Spleen (tissue), 13 donors: Measurements from ENCODE around the gene BPIFB3. TPM values are rescaled to one million over a fixed set of nuclear protein-coding genes. Genes with fewer than 3 reads are reported as not detected.

Experiments
- DNase-seq: peaks from one replicate; pipeline ENCODE4 v3.0.0-alpha.2; 2020
- H3K27ac ChIP-seq, 8 donors: fragments of 200-600 bp; sonication (generic) in 7 of 8; 1 replicate in 4 of 8; 2 replicates in 4 of 8; pipeline versions ENCODE4 v1.5.0 to v1.8.0; 2016 to 2021; ENCODE audit warnings: inconsistent platforms in 4 of 8, mild to moderate bottlenecking in 4 of 8, moderate library complexity in 1 of 8
- H3K27me3 ChIP-seq, 7 donors: fragments of 200-600 bp; sonication (generic) in 6 of 7; replicated peaks in 1 of 7; 1 replicate in 4 of 7; 2 replicates in 3 of 7; pipeline versions ENCODE4 v1.5.0 to v1.8.0; 2016 to 2021; ENCODE audit warnings: inconsistent platforms in 3 of 7, mild to moderate bottlenecking in 1 of 7
- H3K36me3 ChIP-seq, 6 donors: fragments of 200-600 bp; sonication (generic) in 5 of 6; 1 replicate in 4 of 6; 2 replicates in 2 of 6; pipeline versions ENCODE4 v1.5.0 to v1.8.0; 2016 to 2021; ENCODE audit warnings: inconsistent platforms in 2 of 6
- H3K4me1 ChIP-seq, 6 donors: fragments of 200-600 bp; sonication (generic) in 5 of 6; 1 replicate in 3 of 6; 2 replicates in 3 of 6; pipeline versions ENCODE4 v1.5.0 to v1.8.0; 2016 to 2021; ENCODE audit warnings: inconsistent platforms in 3 of 6
- H3K4me3 ChIP-seq, 8 donors: fragments of 200-600 bp; sonication (generic) in 7 of 8; 1 replicate in 4 of 8; 2 replicates in 4 of 8; pipeline versions ENCODE4 v1.5.0 to v1.8.0; 2016 to 2021; ENCODE audit warnings: inconsistent platforms in 4 of 8, mild to moderate bottlenecking in 4 of 8, moderate library complexity in 2 of 8
- H3K9me3 ChIP-seq, 8 donors: fragments of 200-600 bp; sonication (generic) in 7 of 8; 1 replicate in 4 of 8; 2 replicates in 4 of 8; pipeline versions ENCODE4 v1.5.0 to v1.8.0; 2016 to 2021; ENCODE audit warnings: inconsistent platforms in 4 of 8
- POLR2A ChIP-seq, 3 donors: fragments of 450-650 bp; IDR thresholded peaks; one replicate each; pipeline ENCODE4 v1.5.1; 2017; ENCODE audit warnings: antibody characterized with exemption in 3 of 3, mild to moderate bottlenecking in 1 of 3
- POLR2AphosphoS5 ChIP-seq, 3 donors: sonication (generic); formaldehyde crosslinking; IDR thresholded peaks; one replicate each; pipeline ENCODE4 v1.5.1; 2017; ENCODE audit warnings: antibody characterized with exemption in 3 of 3
- WGBS, 5 donors: extraction: QIAGEN DNeasy Blood & Tissue Kit in 3 of 5; methylation state at CpG; one replicate each; pipeline versions ENCODE4 v1.1.5 to v1.1.7; 2013 to 2018; 5-methylcytosine and 5-hydroxymethylcytosine counted together
- intact Hi-C: fragments of 100-400 bp; cut with DNase I; formaldehyde crosslinking; loops from one replicate; pipeline ENCODE4 v1.15.0; 2023; ENCODE audit warnings: low total_unique reads
- long read RNA-seq, 2 donors: transcript quantifications; one replicate each; lab custom pipeline, GENCODE V29; 2026
- polyA plus RNA-seq, 3 donors: library from polyadenylated mRNA; stranded (reverse); fragments of 200-250 nt; gene quantifications; one replicate each; pipeline ENCODE4 v1.2.1, GENCODE V29; 2013
- total RNA-seq, 7 donors: library from RNA; depleted of rRNA in 3 of 7; stranded (reverse); fragments of >200 nt in 3 of 7; fragmentation: NEBNext Ultra II Directional in 4 of 7; extraction: Animal tissue kit (Norgen Biotek cat#: 25700) in 4 of 7; gene quantifications; one replicate each; pipeline versions ENCODE4 v1.1.0 to v1.2.1, GENCODE V29; 2016 to 2021
- TF ChIP-seq, protein P1 (sequence below), 11 experiments: fragments of 200-600 bp in 7 of 11; fragments of 450-650 bp in 4 of 11; sonication (generic) in 4 of 11; IDR thresholded peaks in 8 of 11; conservative IDR thresholded peaks in 3 of 11; 1 replicate in 7 of 11; 2 replicates in 4 of 11; pipeline versions ENCODE4 v1.4.0 to v1.8.0; 2016 to 2021; ENCODE audit warnings: antibody characterized with exemption in 11 of 11, inconsistent platforms in 4 of 11, mild to moderate bottlenecking in 1 of 11
- donor health status: healthy with polysubstance abuse.
- donor health status: DM: no; HTN: no; CAD: no; lungs with moderate emphysema.
- donor health status: DM: no; HTN: no; CAD: no.
- donor health status: Bipolar disorder and iron deficiency.
- donor health status: healthy.
- donor health status: DM: no; HTN: no; CAD: no.
- donor health status: DM: yes; HTN: yes; CAD: no.

Gene BPIFB3
- total RNA-seq = not detected
- not detected for polyA plus RNA-seq
- long read RNA-seq, donor 1 = 0 reads
- long read RNA-seq, donor 2 = 0 reads

DNA sequence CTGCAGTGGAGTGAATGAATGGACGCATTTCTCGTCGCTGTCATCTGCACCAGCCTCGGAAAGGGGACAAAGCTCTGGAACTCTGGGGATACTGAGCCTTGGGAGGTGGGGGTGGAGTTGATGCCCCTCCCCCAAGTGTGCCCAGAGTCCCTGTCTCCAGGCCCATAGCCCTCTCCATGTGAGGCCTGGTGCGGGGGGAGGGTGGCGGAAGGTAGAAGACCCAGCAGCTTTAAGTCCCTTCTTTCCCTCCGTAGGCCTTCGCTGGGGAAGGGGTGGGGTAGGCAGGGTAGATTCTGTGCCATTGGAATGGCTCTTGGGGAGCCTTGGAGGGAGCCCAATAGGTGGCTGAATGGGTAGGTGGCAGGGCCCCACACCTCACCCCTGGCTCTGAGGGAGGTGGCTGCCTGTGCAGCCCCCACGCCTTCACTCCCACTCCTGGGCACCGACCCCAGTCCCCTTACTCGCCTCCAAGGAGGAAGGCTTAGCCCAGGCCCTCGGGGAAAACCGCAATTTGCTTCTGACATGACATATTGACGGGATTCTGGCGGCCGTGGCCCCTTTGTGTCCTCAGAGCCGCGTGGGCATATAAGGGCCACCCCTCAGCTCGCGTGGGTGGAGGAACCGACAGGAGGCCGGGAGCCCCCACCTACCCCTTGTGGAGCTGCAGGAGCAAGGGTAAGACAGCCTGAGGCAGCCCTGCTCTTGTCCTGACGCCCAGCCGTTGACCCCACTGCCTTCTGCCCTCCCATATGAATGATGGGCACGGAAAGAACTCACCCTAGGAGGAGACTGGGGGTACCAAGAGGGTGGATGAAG is at the start of gene BPIFB3:
Gene BPIFB3 (plus strand): TSS at position 613 of the 816 bp plus-strand sequence. CDS start 1,533 bp downstream, outside the sequence.
- H3K27me3 ChIP-seq = no peaks in the 10 kb centered on the region
- DNase-seq = no peak
- intact Hi-C loops = no loop called here
- no peak within 1 kb of the TSS for H3K4me3 ChIP-seq
- no peaks in the 10 kb centered on the region for H3K4me1 ChIP-seq
- no peaks in the 10 kb centered on the region for H3K36me3 ChIP-seq
- TF ChIP-seq, protein P1, sequence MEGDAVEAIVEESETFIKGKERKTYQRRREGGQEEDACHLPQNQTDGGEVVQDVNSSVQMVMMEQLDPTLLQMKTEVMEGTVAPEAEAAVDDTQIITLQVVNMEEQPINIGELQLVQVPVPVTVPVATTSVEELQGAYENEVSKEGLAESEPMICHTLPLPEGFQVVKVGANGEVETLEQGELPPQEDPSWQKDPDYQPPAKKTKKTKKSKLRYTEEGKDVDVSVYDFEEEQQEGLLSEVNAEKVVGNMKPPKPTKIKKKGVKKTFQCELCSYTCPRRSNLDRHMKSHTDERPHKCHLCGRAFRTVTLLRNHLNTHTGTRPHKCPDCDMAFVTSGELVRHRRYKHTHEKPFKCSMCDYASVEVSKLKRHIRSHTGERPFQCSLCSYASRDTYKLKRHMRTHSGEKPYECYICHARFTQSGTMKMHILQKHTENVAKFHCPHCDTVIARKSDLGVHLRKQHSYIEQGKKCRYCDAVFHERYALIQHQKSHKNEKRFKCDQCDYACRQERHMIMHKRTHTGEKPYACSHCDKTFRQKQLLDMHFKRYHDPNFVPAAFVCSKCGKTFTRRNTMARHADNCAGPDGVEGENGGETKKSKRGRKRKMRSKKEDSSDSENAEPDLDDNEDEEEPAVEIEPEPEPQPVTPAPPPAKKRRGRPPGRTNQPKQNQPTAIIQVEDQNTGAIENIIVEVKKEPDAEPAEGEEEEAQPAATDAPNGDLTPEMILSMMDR (IDR thresholded peaks at IDR 0.05 in 8 of 11, conservative IDR thresholded peaks at IDR 0.05 in 3 of 11) = no peak
- TF ChIP-seq POLR2A (IDR thresholded peaks at IDR 0.05) (no peak), POLR2AphosphoS5 (IDR thresholded peaks at IDR 0.05) (no peak)
- H3K9me3 ChIP-seq = no peaks in the 10 kb centered on the region
- 83 to 91% (median 85%) methylated on average over 21 to 25 of the region's 25 CpGs for WGBS, 5 donors
- H3K27ac ChIP-seq = no peak within 1 kb of the TSS

DNA sequence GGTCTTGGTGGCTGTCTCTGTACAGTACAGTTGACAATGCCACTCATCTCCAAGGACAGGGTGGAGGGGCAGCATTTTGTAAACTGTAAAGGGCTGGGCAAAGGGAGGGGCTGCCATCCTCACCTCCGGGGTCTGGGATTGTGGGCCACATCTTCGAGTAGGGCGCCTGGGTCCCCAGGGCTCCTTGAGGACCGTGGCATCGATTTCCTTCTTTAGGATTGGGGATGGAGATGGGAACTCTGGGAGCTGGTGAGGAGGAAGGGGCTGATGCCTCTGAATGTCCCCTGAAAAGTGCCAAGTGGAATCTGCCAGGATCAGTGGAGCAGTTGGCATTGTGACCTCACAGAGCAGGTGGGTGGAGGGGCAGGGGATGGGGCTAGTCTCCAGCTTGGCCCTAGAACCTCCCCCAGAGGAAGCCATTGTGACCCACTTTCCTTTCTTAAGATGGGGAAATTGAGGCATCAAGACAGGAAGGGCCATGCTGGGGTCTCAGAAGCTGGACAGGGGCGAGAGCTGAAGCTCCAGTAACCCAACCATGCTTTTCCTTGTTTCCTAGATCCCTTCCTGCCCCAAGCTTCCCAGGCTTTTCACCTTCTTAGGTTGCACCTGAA is 49.5 kb upstream of the BPIFB3 start, which contains the start of gene SUN5:
Gene SUN5 (minus strand): TSS at position 293 of the 611 bp plus-strand sequence. CDS start 93 bp downstream, at position 200.
- TF ChIP-seq POLR2AphosphoS5 (IDR thresholded peaks at IDR 0.05) = no peak
- no peak for TF ChIP-seq POLR2A (IDR thresholded peaks at IDR 0.05)
- TF ChIP-seq, protein P1 (IDR thresholded peaks at IDR 0.05 in 8 of 11, conservative IDR thresholded peaks at IDR 0.05 in 3 of 11) = no peak
- H3K4me1 ChIP-seq = peaks cover 0 to 11% (median 6%) of the 10 kb centered on the region in 6 donors
- H3K27ac ChIP-seq = no peak within 1 kb of the TSS
- H3K4me3 ChIP-seq = no peak within 1 kb of the TSS
- no peaks in the 10 kb centered on the region for H3K36me3 ChIP-seq
- 72 to 87% (median 83%) methylated on average over 6 of the region's 6 CpGs for WGBS, 5 donors
- H3K27me3 ChIP-seq = no peaks in the 10 kb centered on the region
- intact Hi-C loops = no loop called here
- DNase-seq = peak; percentile 33
- peaks cover 0 to 12% (median 8%) of the 10 kb centered on the region in 8 donors for H3K9me3 ChIP-seq

GRCh38 chr20:33005132-33005566 is 48.6 kb upstream of the BPIFB3 start:
- Histone ChIP-seq H3K27ac (no peak overlapping the region), H3K9me3 (peaks cover 0 to 12% (median 8%) of the 10 kb centered on the region in 8 donors), H3K4me1 (peaks cover 0 to 14% (median 1%) of the 10 kb centered on the region in 6 donors), H3K36me3 (no peaks in the 10 kb centered on the region), H3K4me3 (no peak overlapping the region), H3K27me3 (no peaks in the 10 kb centered on the region)
- intact Hi-C loops = loop anchor here (5.0 kb wide), 1 partner anchor 103 kb away; no protein-coding TSS in a partner anchor
- DNase-seq = no peak
- TF ChIP-seq, protein P1 (IDR thresholded peaks at IDR 0.05 in 8 of 11, conservative IDR thresholded peaks at IDR 0.05 in 3 of 11) = peak in 8 of 11 experiments; percentile 22 to 65 (median 46)
- TF ChIP-seq POLR2A (IDR thresholded peaks at IDR 0.05) (no peak), POLR2AphosphoS5 (IDR thresholded peaks at IDR 0.05) (no peak)
- 57 to 66% (median 60%) methylated on average over 4 of the region's 4 CpGs for WGBS, 5 donors
